ENCODE data around the gene NFAM1. TPM values are rescaled to one million over a fixed set of nuclear protein-coding genes. Genes with fewer than 3 reads are reported as not detected.

Gene NFAM1
- total RNA-seq, 1 donor from 2014 or later, result 0.88 TPM

DNA sequence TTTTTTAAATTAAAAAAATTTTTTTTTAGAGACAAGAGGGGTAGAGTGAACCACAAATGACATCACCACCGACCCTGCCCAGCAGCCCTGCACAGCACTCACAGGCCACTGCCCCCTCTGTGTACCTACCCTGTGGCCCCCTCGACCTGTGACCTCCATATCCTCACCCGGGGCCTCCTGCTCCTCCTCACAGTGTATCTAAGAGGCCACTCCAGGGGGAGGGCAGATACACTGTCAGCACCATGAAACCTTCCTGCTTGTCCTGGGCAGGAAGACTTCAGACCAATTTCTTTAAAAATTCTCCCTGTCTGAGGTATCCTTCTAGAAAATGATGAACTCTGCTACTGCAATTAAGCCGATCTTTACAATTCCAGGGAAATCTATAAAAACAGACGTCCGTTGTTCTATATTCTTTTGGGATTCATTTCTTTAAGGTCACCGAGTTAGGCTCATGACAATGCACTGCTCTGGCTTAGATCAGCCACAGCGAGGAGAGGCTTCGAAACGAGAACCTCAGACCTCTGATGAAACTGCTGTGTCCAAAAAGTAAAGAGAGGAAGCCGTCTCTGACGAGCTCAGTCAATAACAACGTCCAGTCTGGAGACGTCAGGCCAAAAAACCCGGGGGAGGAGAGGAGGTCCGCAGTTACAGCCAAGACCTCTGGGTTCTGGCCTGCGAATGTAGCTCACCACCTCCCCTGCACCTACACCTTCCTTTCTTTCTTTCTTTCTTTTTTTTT is 17.5 kb downstream of the NFAM1 start:
- no peak for ATAC-seq

DNA sequence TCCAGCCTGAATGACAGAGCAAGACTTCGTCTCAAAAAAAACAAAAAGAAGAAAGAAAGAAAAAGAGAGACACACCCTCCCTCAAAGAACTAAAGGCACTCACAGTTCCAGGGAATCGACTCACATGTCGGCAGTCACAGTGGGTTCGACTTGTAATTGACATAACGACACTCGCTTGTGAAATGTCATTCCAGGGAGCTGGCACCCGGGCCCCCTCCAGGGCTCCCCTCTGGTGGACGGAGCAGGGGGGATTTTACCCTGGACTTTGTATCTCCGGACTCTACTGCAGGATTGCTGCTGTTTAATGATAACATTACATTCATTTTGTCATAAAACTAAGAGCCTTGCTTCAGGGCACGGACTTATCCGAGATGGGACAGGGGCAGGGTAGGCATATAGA is 18.2 kb downstream of the NFAM1 start:
- ATAC-seq, result no peak

DNA sequence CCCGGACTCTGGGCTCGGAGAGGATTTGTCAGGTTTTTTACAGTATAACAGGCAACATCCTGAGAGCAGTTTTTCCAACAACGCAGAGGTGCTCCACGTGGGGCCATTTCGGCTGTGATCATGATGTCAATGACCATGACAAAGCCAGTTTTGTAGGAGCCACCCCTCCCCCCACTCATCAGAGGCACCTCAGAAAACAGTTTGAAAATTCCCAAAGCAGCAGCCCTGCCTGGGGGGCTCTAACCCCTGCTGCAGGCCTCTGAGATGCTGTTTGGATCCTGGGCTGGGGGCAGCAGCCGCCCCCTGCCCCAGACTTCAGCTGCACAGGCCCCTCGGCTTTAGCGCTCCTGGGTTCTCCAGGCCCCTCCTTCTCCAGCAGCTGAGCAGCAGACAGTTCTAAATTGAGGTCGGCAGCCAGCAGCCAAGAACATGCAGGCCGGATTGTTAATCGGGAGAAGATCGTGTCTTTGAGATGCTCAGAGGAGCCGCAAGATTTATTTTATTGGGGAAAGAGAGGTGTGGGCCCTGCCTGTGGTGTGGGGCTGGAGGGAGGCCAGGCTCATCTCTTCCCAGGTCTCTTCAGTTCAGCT is 19.4 kb downstream of the NFAM1 start:
- no peak for ATAC-seq

DNA sequence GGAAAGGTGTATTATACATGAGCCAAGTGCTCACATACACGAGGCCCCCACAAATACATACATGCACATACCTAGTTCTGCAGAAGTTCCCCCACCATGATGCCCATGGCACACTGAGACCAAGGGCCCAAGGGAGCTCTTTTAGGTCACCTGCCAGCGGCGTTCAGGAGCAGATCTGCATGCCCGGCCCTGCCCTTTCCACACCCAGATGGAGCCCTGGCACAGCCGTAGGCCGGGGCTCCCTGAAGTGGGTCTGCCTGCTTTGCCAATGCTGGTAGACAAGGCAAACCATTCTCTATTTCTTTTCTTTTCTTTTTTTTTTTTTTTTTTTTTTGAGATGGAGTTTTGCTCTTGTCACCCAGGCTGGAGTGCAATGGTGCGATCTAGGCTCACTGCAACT is 21.5 kb downstream of the NFAM1 start:
- ATAC-seq, result peak; percentile 56

DNA sequence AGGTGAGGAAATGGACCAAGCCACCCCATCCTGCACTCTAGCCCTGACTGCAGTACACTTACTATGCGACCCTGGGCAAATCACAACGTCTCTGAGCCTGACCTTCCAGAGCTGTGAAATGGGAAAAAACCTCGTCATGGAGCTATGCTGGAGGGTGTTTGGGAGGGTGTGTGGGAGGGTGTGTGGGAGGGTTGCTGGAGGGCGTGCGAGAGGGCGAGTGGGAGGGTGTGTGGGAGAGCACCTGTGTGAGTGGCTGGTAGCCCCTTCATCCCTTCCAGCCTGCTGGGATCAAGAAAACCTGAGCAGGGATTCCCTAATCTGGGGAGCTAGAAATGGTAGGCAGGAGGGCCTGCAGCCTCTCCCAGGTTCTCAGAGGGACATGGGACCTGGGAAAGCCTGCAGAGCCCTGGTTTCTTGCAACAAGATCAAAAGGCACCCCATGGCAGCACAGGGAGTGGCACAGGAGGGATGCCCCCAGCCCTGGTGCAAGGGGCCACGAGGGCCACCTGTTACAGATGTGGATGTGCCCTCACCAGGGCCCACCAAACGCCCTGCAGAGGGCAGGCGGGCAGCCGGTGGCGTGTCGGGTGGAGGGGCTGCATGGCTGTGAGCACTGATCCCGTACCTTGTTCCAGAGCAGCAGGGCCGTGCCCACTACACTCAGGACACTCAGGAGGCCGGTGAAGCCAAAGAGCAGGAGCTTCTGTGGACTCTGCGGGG is 23.2 kb downstream of the NFAM1 start:
- no peak for ATAC-seq

DNA sequence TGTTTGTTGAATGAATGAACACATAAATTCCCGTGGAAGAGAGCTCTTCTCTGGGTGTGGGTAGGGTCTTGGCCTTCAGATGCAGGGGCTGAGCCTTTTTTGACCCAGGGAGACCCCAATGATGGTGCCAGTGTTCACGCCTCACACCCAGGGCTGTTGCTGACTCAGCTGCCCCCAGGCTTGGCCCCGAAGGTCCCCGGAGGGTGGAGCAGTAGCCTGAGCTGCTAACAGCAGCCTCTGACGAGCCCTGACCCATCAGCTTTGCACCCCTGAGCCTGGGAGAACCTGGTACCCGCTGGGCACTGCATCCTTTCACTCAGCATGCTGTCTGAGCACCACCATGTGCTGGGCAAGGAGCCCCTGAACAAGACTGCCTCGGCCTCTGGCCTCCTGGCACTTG is 23.9 kb downstream of the NFAM1 start:
- no peak for ATAC-seq

DNA sequence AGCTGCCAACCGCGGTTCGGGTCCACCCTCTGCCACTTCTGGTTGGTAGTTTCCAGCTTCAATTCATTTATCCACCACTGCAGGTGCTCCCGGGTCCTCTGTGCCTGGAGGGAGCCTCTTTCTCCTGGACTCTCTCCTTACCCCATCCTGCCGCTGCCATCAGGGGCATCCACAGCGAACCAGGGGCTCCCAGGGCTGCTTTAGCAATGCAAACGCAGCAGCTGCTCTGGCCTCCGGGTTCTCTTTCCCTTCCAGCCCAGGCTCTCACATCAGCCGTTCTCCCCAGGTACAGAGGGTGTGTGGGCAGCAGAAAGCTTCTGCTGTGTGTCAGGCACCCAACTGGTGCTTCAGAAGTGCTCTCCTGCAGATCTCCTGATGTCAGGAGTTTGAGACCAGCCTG is 27.9 kb downstream of the NFAM1 start:
- no peak for ATAC-seq

DNA sequence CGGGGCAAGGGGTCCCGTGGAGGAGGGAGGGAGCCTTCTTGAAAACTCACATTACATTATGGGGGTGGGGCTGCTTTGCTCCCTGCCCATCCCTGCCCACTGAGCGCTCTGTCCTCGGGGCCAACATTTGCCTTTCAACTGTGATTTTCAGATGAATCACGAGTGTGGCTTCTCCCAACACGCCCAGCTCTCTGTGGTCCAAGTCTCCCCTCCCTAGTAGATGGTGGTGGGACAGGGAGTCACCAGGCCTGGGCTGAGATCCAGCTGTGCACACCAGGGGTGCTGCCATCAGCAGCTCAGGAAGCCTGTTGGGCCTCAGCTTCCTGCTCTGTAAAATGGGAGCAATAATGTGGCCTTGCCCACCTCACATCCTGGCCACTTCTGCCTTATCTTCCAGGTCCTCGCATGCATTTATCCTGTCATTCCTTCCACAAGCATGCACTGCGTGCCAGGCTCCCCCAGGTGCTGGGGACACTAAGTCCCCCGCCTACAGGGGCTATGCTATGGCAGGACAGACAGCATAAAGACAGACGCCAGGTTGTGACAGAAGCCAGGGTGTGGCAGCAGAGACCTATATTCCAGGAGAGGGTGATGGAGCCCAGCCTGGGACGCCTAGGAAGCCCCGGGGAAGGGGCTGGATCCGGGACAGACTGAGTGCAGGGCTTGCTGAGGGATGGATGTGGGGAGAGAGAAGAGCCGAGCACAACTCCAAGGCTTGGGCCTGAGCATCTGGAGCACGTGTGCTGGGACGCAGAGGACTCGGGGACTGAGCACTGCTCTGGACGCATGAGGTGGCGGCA is 30.5 kb downstream of the NFAM1 start:
- no peak for ATAC-seq

DNA sequence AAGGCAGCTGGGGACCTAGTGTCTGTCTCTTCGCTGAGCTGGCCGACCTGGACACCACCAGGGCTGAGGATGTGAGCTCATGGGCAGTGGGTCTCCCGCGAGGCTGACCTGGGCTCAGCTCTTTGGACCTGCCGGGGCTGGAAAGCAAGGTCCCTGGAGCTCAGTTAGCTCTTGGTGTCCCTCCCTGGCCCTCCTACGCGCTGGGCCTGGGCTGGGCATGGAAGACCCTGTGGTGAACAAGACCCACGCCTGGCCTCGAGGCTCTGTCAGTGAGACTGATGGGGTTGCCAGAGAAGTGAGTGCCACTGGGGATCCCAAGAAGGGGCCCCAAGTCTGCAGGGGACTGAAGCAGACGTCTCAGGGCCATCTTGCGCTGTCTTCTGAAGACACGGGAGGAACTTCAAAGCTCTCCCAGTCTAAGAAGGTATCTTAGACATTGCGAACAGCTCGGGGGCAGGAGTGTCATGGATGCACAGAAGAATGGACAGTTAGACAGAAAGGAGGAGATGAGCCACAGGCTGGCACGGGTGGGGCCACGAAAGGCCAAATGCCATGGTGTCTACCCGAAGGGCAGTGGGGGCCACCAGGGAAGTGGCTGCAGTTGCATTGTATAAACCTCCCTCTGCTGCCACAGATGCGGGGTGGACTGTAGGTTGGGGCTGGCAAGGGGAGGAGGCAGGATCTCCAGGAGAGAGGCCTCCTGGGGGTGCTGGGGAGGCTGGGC is 31.2 kb downstream of the NFAM1 start:
- ATAC-seq, result no peak

DNA sequence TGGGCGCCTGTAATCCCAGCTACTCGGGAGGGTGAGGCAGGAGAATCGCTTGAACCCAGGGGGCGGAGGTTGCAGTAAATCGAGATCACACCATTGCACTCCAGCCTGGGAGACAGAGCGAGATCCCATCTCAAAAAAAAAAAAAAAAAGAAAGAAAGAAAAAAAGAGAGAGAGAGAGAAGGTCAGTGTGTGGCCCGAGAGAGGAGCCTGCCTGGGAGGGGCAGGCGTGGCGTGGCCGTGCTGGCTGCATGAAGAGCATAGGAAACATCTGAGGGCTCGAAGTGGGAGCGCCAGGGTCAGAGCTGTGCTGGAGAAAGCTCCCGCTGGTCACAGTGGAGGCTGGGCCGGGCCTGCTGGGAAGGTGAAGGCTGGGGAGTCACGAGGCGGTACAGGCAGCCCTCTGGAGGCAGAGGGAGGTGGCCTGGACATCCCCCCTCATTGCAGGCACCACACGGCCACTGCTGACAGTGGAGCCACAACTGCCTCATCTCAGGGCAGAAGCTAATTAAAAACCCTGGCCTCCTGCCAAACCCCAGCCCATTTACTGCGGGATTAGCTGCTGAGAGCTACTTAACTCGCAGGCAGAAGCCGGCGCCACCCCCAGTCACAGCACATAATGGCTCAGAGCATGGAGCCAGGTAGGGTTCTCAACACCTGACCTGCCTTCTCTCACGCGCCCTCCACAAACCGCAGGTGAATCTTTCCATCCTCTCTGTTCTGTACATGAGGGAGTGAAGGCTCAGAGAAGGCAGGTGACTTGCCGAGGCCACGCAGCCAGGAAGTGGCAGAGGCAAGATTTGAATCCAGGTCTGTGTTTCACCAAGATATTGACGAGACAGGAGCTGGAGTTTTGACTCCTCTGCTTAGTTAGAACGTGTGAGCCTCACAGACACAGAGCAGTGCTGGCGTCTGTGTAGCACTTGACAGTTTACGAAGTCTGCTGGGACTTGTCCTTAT is 32.6 kb downstream of the NFAM1 start:
- ATAC-seq, result peak; percentile 18

DNA sequence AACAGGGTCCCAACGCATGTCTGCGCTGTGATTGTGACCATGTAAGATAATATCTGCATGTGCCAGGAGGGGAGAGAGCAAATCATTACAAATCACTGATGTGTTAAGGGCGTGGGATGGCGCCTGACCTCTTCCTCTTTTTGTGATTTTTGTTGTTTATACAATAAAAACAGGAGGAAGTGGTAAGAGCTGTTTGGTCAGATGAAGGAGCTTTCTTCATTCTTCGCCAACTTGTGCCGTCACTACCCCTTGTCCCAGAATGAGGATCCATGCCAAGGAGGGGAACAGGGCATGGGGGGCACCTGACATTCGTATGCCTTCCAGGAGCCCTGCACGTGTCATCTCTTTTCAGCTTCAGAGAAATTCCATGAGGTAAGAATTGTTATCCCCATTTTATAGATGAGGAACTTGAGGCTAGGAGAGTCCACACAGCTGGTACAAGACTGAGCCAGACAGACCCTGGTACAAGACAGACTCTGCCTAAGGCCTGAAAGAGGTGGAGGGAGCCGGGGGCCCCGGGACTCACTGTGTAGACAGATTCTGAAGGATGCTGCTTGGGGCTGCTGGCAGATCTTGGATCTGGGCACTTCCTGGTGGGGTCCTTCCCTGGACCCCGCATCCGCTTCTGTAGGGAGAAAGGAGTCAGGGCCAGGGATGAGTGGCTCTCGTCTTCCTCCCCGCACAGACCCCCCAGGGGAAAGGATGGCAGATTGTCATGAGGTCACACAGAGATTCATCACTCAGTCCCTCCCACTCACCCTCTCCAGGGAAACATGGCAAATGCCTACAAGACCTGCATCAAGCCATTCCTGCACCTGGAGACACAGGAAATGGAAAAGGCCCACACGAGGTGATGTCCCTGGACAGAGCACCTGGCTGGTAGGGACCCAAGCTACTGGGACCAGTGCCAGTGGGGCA is 34.6 kb downstream of the NFAM1 start:
- ATAC-seq, result peak; percentile 28

DNA sequence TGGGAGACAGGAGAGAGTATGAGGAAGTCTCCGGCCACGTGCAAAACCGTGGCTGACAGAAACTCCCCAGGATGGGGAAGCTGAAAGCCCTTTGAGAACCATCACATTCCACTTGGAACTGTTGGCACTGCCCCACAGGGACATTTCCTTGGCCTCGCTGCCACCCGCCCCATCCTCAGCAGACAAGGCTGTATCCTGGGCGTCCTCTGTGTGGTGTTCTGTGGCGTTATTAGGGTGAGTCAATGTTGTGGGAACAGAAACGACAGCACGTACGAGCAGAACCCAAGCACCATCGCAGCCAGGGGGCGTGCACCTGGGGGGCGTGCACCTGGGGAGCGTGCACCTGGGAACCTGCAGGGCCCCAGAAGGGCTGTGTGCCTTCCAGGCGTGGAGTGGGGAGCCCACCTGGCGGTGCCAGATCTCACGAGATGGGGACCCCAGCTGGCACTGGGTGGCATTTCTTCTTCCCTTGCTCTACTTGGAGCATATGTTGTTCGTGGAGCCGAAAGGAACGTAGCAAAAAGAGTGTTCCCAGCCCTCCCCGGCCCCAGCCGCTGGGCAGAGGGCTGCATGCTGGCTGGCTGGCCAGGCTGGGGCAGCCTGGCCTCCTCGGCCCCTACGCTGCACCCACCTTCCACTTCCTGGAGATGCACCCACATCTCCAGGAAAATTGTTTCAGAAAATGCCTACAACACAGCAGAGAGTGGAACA is 35.4 kb downstream of the NFAM1 start:
- ATAC-seq, result peak; percentile 59

DNA sequence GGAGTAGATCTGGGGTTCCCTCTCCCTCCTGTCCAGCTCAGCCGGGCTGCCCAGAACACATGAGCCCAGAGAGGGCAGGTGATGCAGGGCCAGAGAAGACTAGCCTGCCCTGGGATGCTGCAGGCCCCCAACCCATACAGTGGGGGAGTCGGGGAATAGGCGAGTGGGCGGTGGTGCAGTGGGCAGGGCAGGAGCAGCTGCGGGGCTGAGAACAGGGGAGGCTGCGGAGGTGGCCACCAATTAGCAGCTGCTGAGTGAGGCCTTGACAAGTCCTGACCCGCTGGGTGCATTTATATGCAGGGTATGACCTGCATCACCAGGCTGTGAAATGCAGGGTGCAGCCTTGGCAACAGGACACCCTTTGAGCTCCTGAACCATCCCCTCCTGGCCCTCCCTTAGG is 43.1 kb downstream of the NFAM1 start:
- peak; percentile 83 for ATAC-seq

DNA sequence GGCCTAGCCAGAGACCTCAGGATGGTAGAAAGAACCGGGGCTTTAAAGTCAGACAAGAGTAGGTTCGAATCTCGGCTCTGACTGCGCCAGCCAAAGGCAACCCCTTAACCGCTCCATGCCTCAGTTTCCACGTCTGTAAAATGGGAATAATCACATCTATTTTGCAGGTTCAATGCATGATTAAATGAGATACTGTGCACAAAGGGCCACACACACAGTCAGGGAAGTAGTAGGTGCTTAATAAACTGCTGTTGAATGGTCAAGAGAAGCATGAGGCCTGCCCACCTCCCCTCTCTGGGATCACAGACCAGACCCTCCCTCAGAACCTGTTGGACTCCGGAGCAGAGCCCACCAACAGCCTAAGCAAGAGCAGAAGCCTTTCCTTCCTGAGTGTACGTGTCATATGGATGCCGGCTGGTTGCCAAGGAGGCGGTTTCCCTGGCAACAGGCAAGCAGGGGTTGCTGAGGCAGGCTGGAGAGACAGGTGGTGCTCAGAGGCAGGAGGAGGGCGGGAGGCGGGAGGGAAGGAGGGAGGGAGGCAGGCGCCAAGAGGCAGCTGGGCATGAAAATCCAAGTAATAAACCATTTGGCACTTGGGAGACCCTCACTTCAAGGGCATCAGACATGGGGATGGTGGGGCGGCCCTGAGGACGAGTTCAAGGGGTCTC is 43.9 kb downstream of the NFAM1 start:
- ATAC-seq, result no peak

DNA sequence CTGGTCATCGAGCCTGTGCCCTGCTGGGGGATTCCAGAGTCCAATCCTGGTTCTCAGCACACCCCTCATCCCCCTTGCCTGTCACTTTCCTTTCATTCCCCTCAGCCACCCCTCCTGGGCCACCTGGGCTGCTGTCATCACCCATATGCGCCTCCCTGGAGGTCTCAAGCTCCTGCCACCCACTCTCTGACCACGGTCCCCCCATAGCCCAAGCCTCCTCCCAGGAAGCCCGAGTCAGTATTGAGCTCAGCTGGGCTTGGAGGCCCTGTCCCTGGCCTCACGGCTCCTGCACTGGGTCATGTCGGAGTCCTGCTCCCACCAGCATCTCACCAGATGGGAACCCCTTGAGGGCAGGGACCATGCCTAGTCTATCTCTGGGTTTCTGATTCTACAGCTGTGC is 44.6 kb downstream of the NFAM1 start:
- no peak for ATAC-seq

DNA sequence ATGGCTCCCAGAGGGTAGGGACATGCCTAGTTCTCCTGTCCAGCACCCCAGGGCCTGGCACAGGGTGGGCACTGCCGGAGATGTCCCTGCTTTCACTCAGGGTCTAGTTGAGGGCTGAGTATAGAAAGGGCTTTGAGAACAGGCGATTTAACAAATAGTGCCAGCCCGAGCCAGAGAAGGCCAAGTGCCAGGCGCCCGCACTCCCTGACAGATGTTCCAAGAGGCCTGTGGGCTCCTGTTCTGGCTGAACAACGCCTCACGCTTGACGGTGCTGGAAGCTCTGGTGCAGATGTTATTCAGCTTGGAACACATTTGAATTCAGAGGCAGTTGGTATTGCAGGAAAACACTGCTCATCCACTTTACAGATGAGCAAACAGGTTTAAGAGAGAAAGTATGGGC is 46.5 kb downstream of the NFAM1 start:
- ATAC-seq, result no peak

DNA sequence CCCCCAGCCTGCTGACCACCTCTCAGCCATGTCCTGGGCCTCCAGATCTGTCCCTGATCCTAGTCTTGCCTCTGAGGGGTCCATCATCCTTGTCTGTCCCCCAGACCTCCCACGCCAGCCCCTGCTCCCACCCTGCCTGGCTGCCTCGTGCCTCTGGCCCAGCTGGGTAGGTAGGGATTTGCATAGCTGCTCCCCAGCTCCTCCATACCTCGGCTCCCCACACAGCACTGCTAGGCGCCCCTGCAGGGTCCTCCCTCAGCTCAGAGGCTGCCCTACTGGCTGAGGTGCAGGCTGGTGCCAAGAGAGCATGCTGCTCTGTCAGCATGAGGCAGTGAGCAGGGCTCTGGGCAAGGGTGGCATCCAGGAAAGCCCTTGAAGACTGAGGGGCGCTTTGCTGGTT is 47.7 kb downstream of the NFAM1 start:
- no peak for ATAC-seq

DNA sequence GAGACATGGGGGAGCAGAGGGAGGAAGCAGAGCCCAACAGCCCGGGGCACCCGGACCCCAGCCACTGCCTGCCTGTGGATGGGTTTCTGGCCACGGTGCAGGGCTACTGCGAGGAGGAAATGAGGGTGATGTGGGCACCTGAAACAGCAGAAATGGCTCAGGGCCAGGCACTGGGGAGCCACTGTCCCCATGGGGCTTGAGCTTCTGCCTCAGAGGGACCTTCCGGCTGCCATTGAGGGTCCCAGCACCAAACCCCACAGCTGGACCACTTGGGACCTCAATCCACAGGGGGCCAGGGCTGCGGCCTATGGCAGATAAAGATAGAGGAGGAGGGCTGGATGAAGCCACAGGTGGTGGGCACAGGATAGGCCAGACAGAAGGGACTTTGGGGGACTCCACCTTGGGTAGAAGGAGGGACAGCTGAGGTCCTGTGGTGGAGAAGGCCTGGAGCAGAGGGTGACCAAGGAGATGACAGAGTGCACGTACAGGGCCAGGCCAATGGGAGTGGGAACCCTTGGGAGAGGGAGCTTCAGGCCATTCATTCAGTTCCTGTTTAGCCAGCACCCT is 48.3 kb downstream of the NFAM1 start:
- no peak for ATAC-seq

DNA sequence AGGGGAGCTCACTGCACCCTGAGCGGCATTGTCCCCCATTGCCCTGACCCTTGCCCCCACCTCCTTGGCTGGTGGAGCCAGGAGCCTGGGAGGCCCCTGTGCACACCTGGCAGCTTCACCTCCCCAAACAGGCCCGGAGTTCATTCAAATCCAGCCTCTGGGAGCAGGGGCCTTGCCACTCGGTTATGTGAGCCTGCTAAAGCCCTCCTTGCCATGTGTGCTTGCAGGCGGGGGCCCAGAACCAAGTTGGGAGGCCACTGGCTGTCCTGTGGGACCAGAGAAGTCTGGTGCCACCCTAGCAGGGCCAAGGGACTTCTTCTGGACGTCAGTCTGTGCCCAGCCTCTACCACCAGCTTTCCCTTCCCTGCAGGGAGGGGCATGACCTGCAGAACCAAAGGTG is 48.9 kb downstream of the NFAM1 start:
- no peak for ATAC-seq

Measured in esophagus mucosa (tissue), 1 donor.